Kidney tubule cell (primary cell): ENCODE data around the gene TENM4.

Source experiments
- DNase-seq: peaks from one replicate; pipeline ENCODE4 v3.0.0-alpha.2; 2018; ENCODE audit warnings: low spot score

The TENM4 gene

GRCh38 chr11:79342236-79342635 lies 98.6 kb downstream of the TENM4 start:
- DNase-seq, result no peak

- no peak for DNase-seq
Measured at GRCh38 chr11:79340535-79340934, 100.3 kb downstream of the TENM4 start.

- no peak for DNase-seq
Measured at GRCh38 chr11:79336797-79337517, 103.9 kb downstream of the TENM4 start.

GRCh38 chr11:79335681-79336080 lies 105.1 kb downstream of the TENM4 start:
- no peak for DNase-seq

- DNase-seq, result no peak
Measured at GRCh38 chr11:79333355-79333754, 107.5 kb downstream of the TENM4 start.

- no peak for DNase-seq
Measured at GRCh38 chr11:79332017-79332416, 108.8 kb downstream of the TENM4 start.

GRCh38 chr11:79331203-79331901 lies 109.5 kb downstream of the TENM4 start:
- no peak for DNase-seq

- DNase-seq, result no peak
Measured at GRCh38 chr11:79330651-79331050, 110.2 kb downstream of the TENM4 start.

GRCh38 chr11:79329561-79329960 lies 111.3 kb downstream of the TENM4 start:
- DNase-seq, result no peak

GRCh38 chr11:79328402-79328801 lies 112.4 kb downstream of the TENM4 start:
- DNase-seq, result no peak

- no peak for DNase-seq
Measured at GRCh38 chr11:79325851-79326250, 115.0 kb downstream of the TENM4 start.

- peak; percentile 2 for DNase-seq
Measured at GRCh38 chr11:79321263-79321662, 119.6 kb downstream of the TENM4 start.

GRCh38 chr11:79314906-79315689 lies 125.7 kb downstream of the TENM4 start:
- DNase-seq, result peak; percentile 2

GRCh38 chr11:79313530-79313913 lies 127.3 kb downstream of the TENM4 start:
- DNase-seq, result no peak

- DNase-seq, result no peak
Measured at GRCh38 chr11:79312617-79313529, 128.0 kb downstream of the TENM4 start.

- DNase-seq, result no peak
Measured at GRCh38 chr11:79311461-79311860, 129.4 kb downstream of the TENM4 start.

- no peak for DNase-seq
Measured at GRCh38 chr11:79309407-79309806, 131.4 kb downstream of the TENM4 start.

- no peak for DNase-seq
Measured at GRCh38 chr11:79308429-79308828, 132.4 kb downstream of the TENM4 start.

GRCh38 chr11:79304599-79305212 lies 136.1 kb downstream of the TENM4 start:
- no peak for DNase-seq

GRCh38 chr11:79296141-79296540 lies 144.7 kb downstream of the TENM4 start:
- no peak for DNase-seq
